Prostate gland (tissue), 1 donor: ENCODE measurements around the gene LRRC10B.

ENCODE experiments used
- POLR2A ChIP-seq: fragments of 450-650 bp; IDR thresholded peaks from one replicate; pipeline ENCODE4 v1.6.1; 2016; ENCODE audit warnings: antibody characterized with exemption, mild to moderate bottlenecking
- POLR2AphosphoS5 ChIP-seq: sonication (generic); formaldehyde crosslinking; IDR thresholded peaks from one replicate; pipeline ENCODE4 v1.6.1; 2017; ENCODE audit warnings: antibody characterized with exemption

DNA sequence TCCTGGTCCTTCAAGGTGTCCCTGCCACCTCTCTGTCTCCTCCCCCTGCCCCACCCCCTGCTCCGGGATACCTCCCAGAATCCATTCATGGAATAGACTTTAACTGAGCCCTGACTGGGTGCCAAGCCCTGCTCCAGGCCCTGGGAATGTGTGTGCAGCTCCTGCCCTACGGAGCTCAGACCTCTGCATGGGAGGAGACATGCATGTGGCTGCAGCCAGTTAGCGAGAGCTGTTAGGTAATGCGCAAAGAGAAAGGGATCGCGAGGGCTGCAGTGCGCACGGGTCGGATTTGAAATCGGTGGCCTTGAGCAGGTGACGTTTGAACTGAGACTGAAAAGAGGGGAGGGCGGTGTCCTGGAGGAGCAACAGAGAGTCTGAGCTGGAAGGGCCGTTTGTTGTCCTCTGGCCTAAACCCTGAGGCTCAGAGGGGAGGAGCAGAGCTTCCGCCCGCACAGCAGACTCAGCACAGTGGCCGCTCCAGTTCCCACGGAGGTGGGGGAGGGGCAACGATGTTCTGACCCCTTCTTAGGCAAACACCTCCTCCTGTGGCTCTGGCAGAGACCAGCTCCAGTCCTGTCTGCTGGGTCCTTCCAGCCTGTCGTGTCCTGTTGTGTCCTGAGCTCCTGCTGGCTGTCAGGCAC lies 19.8 kb upstream of the LRRC10B start:
- TF ChIP-seq POLR2AphosphoS5 (peak; percentile 18), POLR2A (no peak)
